ENCODE results near the gene HSPA12B.

GRCh38 chr20:3787324-3788014 lies 55.0 kb downstream of the HSPA12B start:
- TF ChIP-seq CTCF (IDR thresholded peaks at IDR 0.05; ENCODE audit: poor library complexity) (no peak), EZH2 (IDR thresholded peaks at IDR 0.05; ENCODE audit: borderline replicate concordance) (no peak)

Data from hepatocyte (in vitro differentiated cells).